HCT116 (cell line): ENCODE measurements around the gene CHST8. TPM values are rescaled to one million over a fixed set of nuclear protein-coding genes. Genes with fewer than 3 reads are reported as not detected.
"Not testable (repeated sequence)": the region's sequence is repeated elsewhere in the genome, so short reads cannot be mapped to it uniquely, and the experiment has no call there.

Experiments used
- ATAC-seq: fragments of 200-7000 bp; cut with Tn5 transposase; 2 replicates; pipeline ENCODE4 v1.9.1; 2020; ENCODE audit warnings: mild to moderate bottlenecking, moderate library complexity
- BruUV-seq: library from RNA; stranded (reverse); fragments of 400-500 nt; replicated peaks from 2 replicates; lab custom pipeline; 2021; lab: Mats Ljungman, UMichigan
- CTCF ChIA-PET: fragments of 300-600 bp; sonication (Branson Sonifier 250); formaldehyde crosslinking; loops from one replicate; lab custom pipeline; 2021; ENCODE audit warnings: antibody characterized with exemption; lab: Charles Lee
- POLR2A ChIA-PET: fragments of 300-600, 350-600 bp; sonication (Branson Sonifier 250); formaldehyde crosslinking; loops from one replicate; lab custom pipeline; 2021; ENCODE audit warnings: antibody characterized with exemption; lab: Charles Lee
- RAD21 ChIA-PET, 2 experiments: fragments of 300-600 bp; sonication (Branson Sonifier 250); formaldehyde crosslinking; loops; one replicate each; lab custom pipeline; 2023; ENCODE audit warnings: low total read pairs in 2 of 2; ENCODE audit not compliant: uncharacterized antibody in 2 of 2, unreplicated experiment in 2 of 2, low non-redundant PET in 1 of 2; lab: Charles Lee
- DNase-seq: peaks from one replicate; pipeline ENCODE4 v3.0.0-alpha.2; 2010; ENCODE audit warnings: low read depth, low spot score
- H2AFZ ChIP-seq: fragments of 200-600 bp; shearing (Covaris generic), sonication (generic); 2 replicates; pipeline ENCODE4 v1.6.1; 2017; ENCODE audit warnings: low read depth, mixed run types, mixed read lengths, antibody characterized with exemption, low read length; ENCODE audit not compliant: poor library complexity, severe bottlenecking
- H3K27ac ChIP-seq: 2 replicates; pipeline ENCODE4 v1.5.1; 2012; ENCODE audit warnings: low read depth, low read length
- H3K27me3 ChIP-seq: fragments of 200-600 bp; sonication (generic); 2 replicates; pipeline ENCODE4 v1.6.1; 2016; ENCODE audit warnings: mixed run types, low read length, mixed read lengths; ENCODE audit not compliant: insufficient read depth
- H3K36me3 ChIP-seq, 2 experiments: fragments of 200-500 bp in 1 of 2; fragments of 200-600 bp in 1 of 2; sonication (Bioruptor generic) in 1 of 2; sonication (generic) in 1 of 2; 2 replicates each; pipeline versions ENCODE4 v1.5.1 to v1.6.1; 2014 to 2016; ENCODE audit warnings: low read length in 2 of 2, inconsistent platforms in 1 of 2, mixed read lengths in 1 of 2, mixed run types in 1 of 2; ENCODE audit not compliant: insufficient read depth in 2 of 2, control insufficient read depth in 1 of 2
- H3K4me1 ChIP-seq, 2 experiments: fragments of 200-600 bp in 1 of 2; sonication (generic) in 1 of 2; 2 replicates each; pipeline versions ENCODE4 v1.5.1 to v1.6.1; 2012 to 2017; ENCODE audit warnings: low read length in 2 of 2, inconsistent platforms in 1 of 2, mild to moderate bottlenecking in 1 of 2, mixed read lengths in 1 of 2, mixed run types in 1 of 2, moderate library complexity in 1 of 2; ENCODE audit not compliant: insufficient read depth in 2 of 2, control insufficient read depth in 1 of 2
- H3K4me2 ChIP-seq: fragments of 200-600 bp; sonication (generic); 2 replicates; pipeline ENCODE4 v1.6.1; 2017; ENCODE audit warnings: mixed run types, low read length, mixed read lengths
- H3K4me3 ChIP-seq, 2 experiments: fragments of 200-600 bp in 1 of 2; sonication (generic) in 1 of 2; replicated peaks in 1 of 2; 2 replicates each; pipeline ENCODE4 v1.5.1; 2011 to 2016; ENCODE audit warnings: low read length in 2 of 2, control low read depth in 1 of 2, low read depth in 1 of 2, mild to moderate bottlenecking in 1 of 2, mixed read lengths in 1 of 2, mixed run types in 1 of 2
- H3K79me2 ChIP-seq: fragments of 200-600 bp; sonication (generic); 2 replicates; pipeline ENCODE4 v1.6.1; 2017; ENCODE audit warnings: mild to moderate bottlenecking, mixed run types, low read length, moderate library complexity, mixed read lengths; ENCODE audit not compliant: insufficient read depth
- H3K9ac ChIP-seq: fragments of 200-600 bp; sonication (generic); 2 replicates; pipeline ENCODE4 v1.6.1; 2016; ENCODE audit warnings: low read length, mixed read lengths
- H3K9me2 ChIP-seq: fragments of 200-600 bp; sonication (generic), shearing (Covaris generic); 2 replicates; pipeline ENCODE4 v1.6.1; 2017; ENCODE audit warnings: mixed run types, mild to moderate bottlenecking, moderate library complexity; ENCODE audit not compliant: insufficient read depth
- H3K9me3 ChIP-seq, 2 experiments: fragments of 200-500 bp in 1 of 2; fragments of 200-600 bp in 1 of 2; sonication (Bioruptor generic) in 1 of 2; sonication (generic) in 1 of 2; 2 replicates each; pipeline ENCODE4 v1.6.1; 2014 to 2017; ENCODE audit warnings: low read length in 2 of 2, mixed read lengths in 2 of 2, inconsistent platforms in 1 of 2, low read depth in 1 of 2, mild to moderate bottlenecking in 1 of 2, mixed run types in 1 of 2, moderate library complexity in 1 of 2; ENCODE audit not compliant: control insufficient read depth in 1 of 2, insufficient read depth in 1 of 2
- H4K20me1 ChIP-seq: fragments of 200-600 bp; sonication (generic), shearing (Covaris generic); 2 replicates; pipeline ENCODE4 v1.6.1; 2017; ENCODE audit warnings: mixed run types, mild to moderate bottlenecking, moderate library complexity; ENCODE audit not compliant: insufficient read depth
- EZH2phosphoT487 ChIP-seq: fragments of 200-600 bp; IDR thresholded peaks from 2 replicates; pipeline ENCODE4 v1.6.1; 2018; ENCODE audit warnings: antibody characterized with exemption, borderline replicate concordance
- JUND ChIP-seq: IDR thresholded peaks from 2 replicates; pipeline ENCODE4 v1.6.1; 2012
- MAX ChIP-seq: IDR thresholded peaks from 2 replicates; pipeline ENCODE4 v1.6.1; 2012
- RAD21 ChIP-seq: IDR thresholded peaks from 2 replicates; pipeline ENCODE4 v1.6.1; 2012; ENCODE audit warnings: low read depth, mild to moderate bottlenecking
- SP1 ChIP-seq: IDR thresholded peaks from 2 replicates; pipeline ENCODE4 v1.6.1; 2012; ENCODE audit warnings: low read depth
- ZFX ChIP-seq: fragments of 450-650 bp; IDR thresholded peaks from 2 replicates; pipeline ENCODE4 v1.6.1; 2017
- intact Hi-C: fragments of 100-400 bp; cut with micrococcal nuclease; formaldehyde crosslinking; loops from 2 replicates; pipeline ENCODE4 v1.10.0; 2022
- total RNA-seq: library from RNA; stranded (reverse); gene quantifications from one replicate; pipeline ENCODE4 v1.2.1, GENCODE V29; 2021; ENCODE audit not compliant: unreplicated experiment

Gene CHST8
- total RNA-seq, 1 experiment from 2014 or later, result not detected

GRCh38 chr19:33616346-33616745 lies 5.4 kb upstream of the CHST8 start (continued):
- TF ChIP-seq RAD21 (no peak), EZH2phosphoT487 (no peak)
- TF ChIP-seq, all 23 proteins: peak for 0

- Histone ChIP-seq H3K27me3 (peaks cover 44% of the 10 kb centered on the region), H2AFZ (no peak overlapping the region), H3K4me2 (no peak overlapping the region), H3K9me2 (no peaks in the 10 kb centered on the region), H3K79me2 (no peaks in the 10 kb centered on the region), H3K9me3 (no peaks in the 10 kb centered on the region), H4K20me1 (no peaks in the 10 kb centered on the region), H3K9ac (no peak overlapping the region), H3K4me3 (no peak overlapping the region), H3K36me3 (no peaks in the 10 kb centered on the region), H3K4me1 (no peaks in the 10 kb centered on the region), H3K27ac (no peak overlapping the region)
- ATAC-seq, result no peak
- intact Hi-C loops, result no loop called here
- RAD21 ChIA-PET, result no interaction called here
- POLR2A ChIA-PET, result no interaction called here
- TF ChIP-seq MAX (no peak), SP1 (no peak), JUND (no peak), ZFX (no peak)
- CTCF ChIA-PET, result no interaction called here
- DNase-seq, result no peak
- BruUV-seq, result no TSS peak
These were observed 4.9 kb upstream of the CHST8 start for GRCh38 chr19:33616857-33617256.

- CTCF ChIA-PET, BruUV-seq: not testable (repeated sequence)
These were observed 3.4 kb upstream of the CHST8 start for GRCh38 chr19:33618363-33618762.

More at GRCh38 chr19:33618363-33618762, 3.4 kb upstream of the CHST8 start:
- H3K9ac ChIP-seq, DNase-seq, H4K20me1 ChIP-seq, RAD21 ChIA-PET, H3K9me2 ChIP-seq, H3K79me2 ChIP-seq, intact Hi-C loops, H3K27ac ChIP-seq, H3K4me3 ChIP-seq, POLR2A ChIA-PET, H3K4me2 ChIP-seq, H3K36me3 ChIP-seq, H2AFZ ChIP-seq, ATAC-seq, H3K4me1 ChIP-seq, H3K9me3 ChIP-seq: not testable (repeated sequence)
- H3K27me3 ChIP-seq, result peaks cover 35% of the 10 kb centered on the region
